GM12878 (cell line): ENCODE measurements around the gene CHIC2. TPM values are rescaled to one million over a fixed set of nuclear protein-coding genes. Genes with fewer than 3 reads are reported as not detected.
A peak's percentile ranks its signal among the peaks of the same experiment; 100 is the strongest.

Source experiments
- ATAC-seq: fragments of 200-7000 bp; cut with Tn5 transposase; 3 replicates; pipeline ENCODE4 v1.9.1; 2020; ENCODE audit warnings: mild to moderate bottlenecking, moderate library complexity
- BruUV-seq: library from RNA; stranded (reverse); fragments of 400-500 nt; replicated peaks from 2 replicates; lab custom pipeline; 2021; lab: Mats Ljungman, UMichigan
- CTCF ChIA-PET: fragments of 300-600 bp; sonication (Branson Sonifier 250); formaldehyde crosslinking; extraction: SDS; loops from one replicate; lab custom pipeline; 2021; ENCODE audit warnings: inconsistent platforms; lab: Yijun Ruan, JAX
- POLR2A ChIA-PET: fragments of 350-600 bp; formaldehyde crosslinking; extraction: SDS; loops from one replicate; lab custom pipeline; 2021; ENCODE audit warnings: inconsistent platforms; lab: Charles Lee
- RAD21 ChIA-PET: fragments of 300-600 bp; sonication (Branson Sonifier 250); formaldehyde crosslinking; loops from one replicate; lab custom pipeline; 2023; ENCODE audit warnings: antibody characterized with exemption; ENCODE audit not compliant: unreplicated experiment; lab: Charles Lee
- SMC1A ChIA-PET: fragments of 300-600 bp; sonication (Branson Sonifier 250); formaldehyde crosslinking; loops from one replicate; lab custom pipeline; 2023; ENCODE audit not compliant: unreplicated experiment, uncharacterized antibody; lab: Charles Lee
- DNase-seq: peaks from one replicate; pipeline ENCODE4 v3.0.0-alpha.2; 2011; ENCODE audit warnings: low read depth, low spot score
- FAIRE-seq: peaks from 3 replicates; lab custom pipeline; 2011; peaks lifted over from hg19 to GRCh38; lab: Jason Lieb, UNC
- H2AFZ ChIP-seq: 2 replicates; pipeline ENCODE4 v1.6.0; 2011; ENCODE audit warnings: low read depth, low read length, control low read depth; ENCODE audit not compliant: control insufficient read depth
- H3K27ac ChIP-seq: 2 replicates; pipeline ENCODE4 v1.5.1; 2011; ENCODE audit warnings: control low read depth; ENCODE audit not compliant: control insufficient read depth, insufficient read depth
- H3K27me3 ChIP-seq, 2 experiments: replicated peaks in 1 of 2; 2 replicates each; pipeline versions ENCODE4 v1.6.0 to v1.6.1; 2011; ENCODE audit warnings: low read length in 1 of 2; ENCODE audit not compliant: control insufficient read depth in 2 of 2, insufficient read depth in 2 of 2
- H3K36me3 ChIP-seq, 2 experiments: 2 replicates each; pipeline ENCODE4 v1.5.1; 2011; ENCODE audit warnings: low read length in 1 of 2; ENCODE audit not compliant: control insufficient read depth in 2 of 2, insufficient read depth in 2 of 2
- H3K4me1 ChIP-seq: 2 replicates; pipeline ENCODE4 v1.6.1; 2011; ENCODE audit warnings: mild to moderate bottlenecking, low read length, moderate library complexity, mixed read lengths; ENCODE audit not compliant: control insufficient read depth, insufficient read depth
- H3K4me2 ChIP-seq: 2 replicates; pipeline ENCODE4 v1.6.0; 2011; ENCODE audit warnings: control low read depth; ENCODE audit not compliant: control insufficient read depth, insufficient read depth
- H3K4me3 ChIP-seq: fragments of 200-600 bp; sonication (generic); 2 replicates; pipeline ENCODE4 v1.5.1; 2016
- H3K79me2 ChIP-seq: 2 replicates; pipeline ENCODE4 v1.6.0; 2011; ENCODE audit warnings: low read length; ENCODE audit not compliant: control insufficient read depth, insufficient read depth
- H3K9ac ChIP-seq: 2 replicates; pipeline ENCODE4 v1.8.0; 2011; ENCODE audit warnings: low read length, control low read depth, mixed read lengths; ENCODE audit not compliant: control insufficient read depth, insufficient read depth
- H3K9me3 ChIP-seq: replicated peaks from 3 replicates; pipeline ENCODE4 v1.5.1; 2011; ENCODE audit warnings: mild to moderate bottlenecking, low read length; ENCODE audit not compliant: control insufficient read depth, insufficient read depth
- H4K20me1 ChIP-seq: 2 replicates; pipeline ENCODE4 v1.6.0; 2011; ENCODE audit not compliant: control insufficient read depth, insufficient read depth
- FOXK2 ChIP-seq: fragments of 450-650 bp; IDR thresholded peaks from 2 replicates; pipeline ENCODE4 v1.6.1; 2017; ENCODE audit warnings: mild to moderate bottlenecking, moderate library complexity
- PKNOX1 ChIP-seq: fragments of 450-650 bp; IDR thresholded peaks from 2 replicates; pipeline ENCODE4 v1.6.1; 2016; ENCODE audit warnings: mild to moderate bottlenecking
- POU2F2 ChIP-seq: IDR thresholded peaks from 3 replicates; pipeline ENCODE4 v1.6.1; 2011; ENCODE audit warnings: low read depth, mild to moderate bottlenecking, low read length, borderline replicate concordance
- SMARCA5 ChIP-seq: fragments of 450-650 bp; IDR thresholded peaks from 2 replicates; pipeline ENCODE4 v1.6.1; 2017; ENCODE audit warnings: mild to moderate bottlenecking
- USF2 ChIP-seq: IDR thresholded peaks from 2 replicates; pipeline ENCODE4 v1.6.1; 2011; ENCODE audit warnings: low read depth, low read length, improper control_type of control experiment, borderline replicate concordance
- YY1 ChIP-seq: IDR thresholded peaks from 2 replicates; pipeline ENCODE4 v1.6.1; 2011; ENCODE audit warnings: low read depth, mild to moderate bottlenecking, low read length
- WGBS: methylation state at CpG from one replicate; pipeline ENCODE4 v1.1.6; 2016; ENCODE audit warnings: low lambda C conversion rate; ENCODE audit not compliant: insufficient replicate concordance, insufficient coverage; ENCODE audit errors: missing lambda C conversion rate; 5-methylcytosine and 5-hydroxymethylcytosine counted together
- in situ Hi-C: fragments of 300-500 bp; cut with MboI; formaldehyde crosslinking; loops from 9 replicates; pipeline ENCODE4 v1.14.3; 2018; ENCODE audit warnings: mixed read lengths
- intact Hi-C: fragments of 100-400 bp; cut with micrococcal nuclease; formaldehyde crosslinking; loops from one replicate; pipeline ENCODE4 v1.14.2; 2022; ENCODE audit not compliant: unreplicated experiment
- polyA plus RNA-seq, 11 experiments: library from polyadenylated mRNA; depleted of rRNA in 4 of 11; unstranded in 6 of 11; stranded (reverse) in 5 of 11; fragments of >200 nt; fragmentation: Nextera tagmentation in 4 of 11; fragmentation: Illumina TruSeq in 1 of 11; extraction: Ambion mirVana in 4 of 11; extraction: Trizol in 1 of 11; gene quantifications; 1 replicate in 1 of 11; 2 replicates in 10 of 11; pipeline versions ENCODE4 v1.2.1 to v1.2.3, GENCODE V29; 2011 to 2016; ENCODE audit warnings: inconsistent platforms in 2 of 11, missing spikeins in 2 of 11, low read depth in 1 of 11
- total RNA-seq, 4 experiments: library from RNA; depleted of rRNA in 3 of 4; stranded (reverse); fragments of >200 nt in 3 of 4; fragmentation: Illumina TruSeq in 1 of 4; extraction: Trizol in 1 of 4; gene quantifications; 2 replicates each; pipeline versions ENCODE4 v1.2.1 to v1.2.3, GENCODE V29; 2013 to 2021

Gene CHIC2
- total and polyA plus RNA-seq, 10 of the 15 experiments (the other 5 are each of a cell fraction or from before 2014, with no cell fraction given): 0.80 to 24.4 (median 12.2) TPM

GRCh38 chr4:54101190-54102041, 37.0 kb upstream of the CHIC2 start:
- Histone ChIP-seq H3K9me3 (no peaks in the 10 kb centered on the region), H3K27ac (no peak overlapping the region), H3K79me2 (no peaks in the 10 kb centered on the region), H3K4me3 (peak overlapping the region; percentile 50; the same call in 1 of the 2 replicates), H3K4me1 (peaks cover 15% of the 10 kb centered on the region), H3K4me2 (peak overlapping the region; percentile 62; the same call in 1 of the 2 replicates), H3K9ac (no peak overlapping the region), H3K36me3 (no peaks in the 10 kb centered on the region), H2AFZ (no peak overlapping the region), H3K27me3 (peaks cover 26 to 31% of the 10 kb centered on the region in 2 experiments), H4K20me1 (no peaks in the 10 kb centered on the region)
- no peak for FAIRE-seq
- intact Hi-C loops: no loop called here
- ChIA-PET CTCF (no interaction called here), POLR2A (no interaction called here), SMC1A (no interaction called here), RAD21 (no interaction called here)
- in situ Hi-C loops: no loop called here
- no peak for ATAC-seq
- TF ChIP-seq SMARCA5: no peak
- TF ChIP-seq POU2F2: no peak
- no peak for TF ChIP-seq FOXK2
- TF ChIP-seq PKNOX1: no peak
- TF ChIP-seq USF2: no peak
- no peak for TF ChIP-seq YY1
- no TSS peak for BruUV-seq
- DNase-seq: no peak
- WGBS: 11% methylated on average over 49 of the region's 50 CpGs
